GM12864 (cell line): ENCODE data around the gene ACSF3.
"Not testable (repeated sequence)": the region's sequence is repeated elsewhere in the genome, so short reads cannot be mapped to it uniquely, and the experiment has no call there.

Source experiments
- DNase-seq: peaks from one replicate; pipeline ENCODE4 v3.0.0-alpha.2; 2011; ENCODE audit warnings: low read depth
- H3K4me3 ChIP-seq: 2 replicates; pipeline ENCODE4 v1.5.1; 2011; ENCODE audit warnings: mild to moderate bottlenecking, low read depth, low read length, control low read depth
- CTCF ChIP-seq: IDR thresholded peaks from 2 replicates; pipeline ENCODE4 v1.5.1; 2011; ENCODE audit warnings: low read depth, mild to moderate bottlenecking, moderate library complexity, low read length, control low read depth, inconsistent platforms; ENCODE audit errors: missing control alignments

ACSF3 gene

GRCh38 chr16:89090182-89090630 lies 3.4 kb upstream of the ACSF3 start:
- no peak for TF ChIP-seq CTCF
- no peak for DNase-seq
- no peak overlapping the region for H3K4me3 ChIP-seq

GRCh38 chr16:89090669-89091426 lies 2.8 kb upstream of the ACSF3 start:
- H3K4me3 ChIP-seq = no peak overlapping the region
- no peak for TF ChIP-seq CTCF
- DNase-seq = no peak

DNA sequence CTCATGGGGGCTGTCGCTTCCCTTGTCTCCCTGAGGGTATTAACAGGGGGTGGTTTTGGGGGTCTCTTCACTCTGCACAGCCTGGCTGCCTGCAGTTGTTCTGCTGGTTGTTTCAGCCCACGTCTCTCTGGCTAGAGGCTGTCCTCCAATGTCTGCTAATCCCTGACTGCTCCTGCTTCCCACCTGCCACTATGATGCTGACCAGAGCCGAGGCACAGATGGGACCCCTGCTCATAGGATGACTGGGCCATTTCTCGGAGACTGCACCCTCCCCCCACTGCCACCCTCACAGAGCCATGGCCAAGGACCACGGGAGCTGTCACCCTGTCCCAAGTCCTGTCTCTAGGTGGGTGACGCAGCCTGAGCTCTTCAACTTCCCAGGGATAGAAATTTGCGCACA lies 1.6 kb upstream of the ACSF3 start:
- H3K4me3 ChIP-seq = no peak overlapping the region
- no peak for TF ChIP-seq CTCF
- no peak for DNase-seq

- H3K4me3 ChIP-seq = peak overlapping the region; percentile 90
- DNase-seq = not testable (repeated sequence)
These were observed 425 bp upstream of the ACSF3 start for GRCh38 chr16:89093252-89093601.

GRCh38 chr16:89094252-89094879 lies 714 bp downstream of the ACSF3 start:
- DNase-seq = no peak
- peak overlapping the region; percentile 90 for H3K4me3 ChIP-seq
- no peak for TF ChIP-seq CTCF

DNA sequence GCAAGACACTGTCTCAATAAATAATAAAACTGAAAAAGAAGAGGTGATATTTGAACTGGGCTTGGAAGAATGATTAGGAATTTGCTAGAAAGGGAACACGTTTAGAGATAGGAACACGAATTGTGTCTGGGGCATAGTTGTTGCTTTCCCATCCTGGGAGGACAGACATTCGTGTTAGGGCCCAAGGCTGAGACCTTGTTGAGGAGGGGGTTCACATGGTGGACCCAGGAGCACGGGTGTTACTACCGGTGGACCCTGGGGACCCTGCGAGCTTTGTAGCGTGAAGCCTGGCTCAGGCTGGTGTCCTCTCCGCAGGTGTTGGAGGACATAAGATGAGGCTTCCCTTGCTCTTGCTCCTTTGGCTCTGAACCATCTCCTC lies 1.2 kb downstream of the ACSF3 start:
- no peak for DNase-seq
- no peak for TF ChIP-seq CTCF
- peak overlapping the region; percentile 90 for H3K4me3 ChIP-seq

DNA sequence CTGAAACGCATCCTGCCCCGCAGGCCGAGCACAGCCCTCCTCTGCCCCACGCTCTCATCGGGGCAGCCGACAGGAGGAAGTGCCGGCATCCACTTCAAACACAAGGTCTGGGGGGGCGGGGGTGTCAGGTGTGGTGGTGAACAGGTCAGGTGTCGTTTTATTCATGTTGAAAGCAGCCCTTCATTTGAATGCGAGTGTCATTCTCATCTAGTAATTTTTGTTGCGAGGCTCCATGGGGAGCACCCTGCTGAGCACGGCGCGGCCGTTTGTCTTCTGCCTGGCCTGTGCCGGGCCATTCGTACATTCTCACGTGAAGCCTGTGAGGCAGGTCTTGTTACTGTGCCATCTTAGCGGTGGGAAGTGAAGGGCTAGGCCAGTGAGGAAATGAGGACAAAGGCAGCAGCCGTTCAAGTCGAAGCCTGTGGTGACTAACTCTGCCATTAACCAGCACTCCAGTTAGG lies 1.9 kb downstream of the ACSF3 start:
- H3K4me3 ChIP-seq = peak overlapping the region; percentile 90
- DNase-seq = no peak
- TF ChIP-seq CTCF = no peak
